B cell (primary cell): ENCODE results near the gene ADGRV1. TPM values are rescaled to one million over a fixed set of nuclear protein-coding genes. Genes with fewer than 3 reads are reported as not detected.
A peak's percentile ranks its signal among the peaks of the same experiment; 100 is the strongest.

Experiments
- ATAC-seq: fragments of 200-7000 bp; cut with Tn5 transposase; one replicate; pipeline ENCODE4 v1.10.0; 2021; ENCODE audit warnings: low read depth, mild to moderate bottlenecking, moderate number of reproducible peaks, moderate library complexity
- CTCF ChIA-PET: fragments of 350-600 bp; sonication (Branson Sonifier 250); formaldehyde crosslinking; loops from one replicate; lab custom pipeline; 2021; ENCODE audit warnings: antibody characterized with exemption, inconsistent platforms; lab: Charles Lee
- POLR2A ChIA-PET: fragments of 350-600 bp; sonication (Branson Sonifier 250); formaldehyde crosslinking; loops from one replicate; lab custom pipeline; 2021; ENCODE audit warnings: antibody characterized with exemption; lab: Charles Lee
- DNase-seq: peaks from one replicate; pipeline ENCODE4 v3.0.0; 2013
- H2AFZ ChIP-seq: 2 replicates; pipeline ENCODE4 v1.6.1; 2012; ENCODE audit warnings: mild to moderate bottlenecking, low read depth, low read length; ENCODE audit not compliant: insufficient read depth, poor library complexity, severe bottlenecking
- H3K27ac ChIP-seq, 2 donors: 1 replicate in 1 of 2; 2 replicates in 1 of 2; pipeline ENCODE4 v1.5.1; 2012 to 2013; ENCODE audit warnings: low read length in 2 of 2, mild to moderate bottlenecking in 2 of 2, moderate library complexity in 1 of 2
- H3K27me3 ChIP-seq, 4 experiments: fragments of 200-600 bp in 1 of 4; sonication (generic) in 1 of 4; replicated peaks in 1 of 4; 1 replicate in 2 of 4; 2 replicates in 2 of 4; pipeline versions ENCODE4 v1.6.1 to v1.7.0; 2013 to 2016; ENCODE audit warnings: low read length in 3 of 4, mild to moderate bottlenecking in 2 of 4, mixed read lengths in 1 of 4, moderate library complexity in 1 of 4; ENCODE audit not compliant: insufficient read depth in 4 of 4, control insufficient read depth in 3 of 4; ENCODE audit errors: control extremely low read depth in 1 of 4
- H3K36me3 ChIP-seq, 2 experiments: replicated peaks in 1 of 2; 1 replicate in 1 of 2; 2 replicates in 1 of 2; pipeline versions ENCODE4 v1.6.1 to v1.7.1; 2013; ENCODE audit warnings: low read length in 1 of 2; ENCODE audit not compliant: insufficient read depth in 2 of 2, control insufficient read depth in 1 of 2; ENCODE audit errors: control extremely low read depth in 1 of 2, extremely low read depth in 1 of 2
- H3K4me1 ChIP-seq, 2 donors: fragments of 200-600 bp in 1 of 2; sonication (generic) in 1 of 2; 1 replicate in 1 of 2; 2 replicates in 1 of 2; pipeline versions ENCODE4 v1.5.1 to v1.6.1; 2013 to 2017; ENCODE audit warnings: low read length in 2 of 2; ENCODE audit not compliant: control insufficient read depth in 2 of 2, insufficient read depth in 2 of 2
- H3K4me2 ChIP-seq: replicated peaks from 2 replicates; pipeline ENCODE3; 2012; ENCODE audit warnings: mild to moderate bottlenecking, low read depth, low read length; ENCODE audit not compliant: poor library complexity, severe bottlenecking
- H3K4me3 ChIP-seq, 5 experiments: fragments of 200-600 bp in 1 of 5; sonication (generic) in 1 of 5; 1 replicate in 3 of 5; 2 replicates in 2 of 5; pipeline versions ENCODE4 v1.5.1 to v1.7.0; 2011 to 2016; ENCODE audit warnings: low read length in 4 of 5, mild to moderate bottlenecking in 4 of 5, low read depth in 2 of 5, control low read depth in 1 of 5, moderate library complexity in 1 of 5; ENCODE audit not compliant: insufficient read depth in 1 of 5; ENCODE audit errors: control extremely low read depth in 1 of 5, extremely low read depth in 1 of 5
- H3K79me2 ChIP-seq: fragments of 200-600 bp; sonication (generic); one replicate; pipeline ENCODE4 v1.6.0; 2016; ENCODE audit warnings: low read length; ENCODE audit not compliant: control insufficient read depth, insufficient read depth
- H3K9ac ChIP-seq: fragments of 200-600 bp; sonication (generic); 2 replicates; pipeline ENCODE4 v1.6.1; 2017; ENCODE audit warnings: mild to moderate bottlenecking, low read length, moderate library complexity
- H3K9me3 ChIP-seq, 3 donors: one replicate each; pipeline versions ENCODE4 v1.6.1 to v1.7.1; 2013; ENCODE audit warnings: low read length in 2 of 3; ENCODE audit not compliant: control insufficient read depth in 2 of 3, insufficient read depth in 1 of 3; ENCODE audit errors: control extremely low read depth in 1 of 3
- H4K20me1 ChIP-seq: 2 replicates; pipeline ENCODE4 v1.6.0; 2012; ENCODE audit warnings: mild to moderate bottlenecking, low read length; ENCODE audit not compliant: insufficient read depth, control insufficient read depth, poor library complexity, severe bottlenecking
- H3K27ac Mint-ChIP-seq: one replicate; pipeline ENCODE4 v1.8.0; 2021; ENCODE audit warnings: mixed read lengths
- H3K27me3 Mint-ChIP-seq: one replicate; pipeline ENCODE4 v1.8.0; 2021; ENCODE audit warnings: mixed read lengths
- H3K4me1 Mint-ChIP-seq: one replicate; pipeline ENCODE4 v1.8.0; 2021; ENCODE audit warnings: mixed read lengths
- H3K4me3 Mint-ChIP-seq: one replicate; pipeline ENCODE4 v1.8.0; 2021; ENCODE audit warnings: mixed read lengths
- H3K9me3 Mint-ChIP-seq: one replicate; pipeline ENCODE4 v1.8.0; 2022; ENCODE audit warnings: mixed read lengths; ENCODE audit not compliant: insufficient read depth
- CTCF ChIP-seq: fragments of 200-600 bp; IDR thresholded peaks from one replicate; pipeline ENCODE4 v1.8.0; 2022; ENCODE audit warnings: antibody characterized with exemption, mild to moderate bottlenecking
- EZH2 ChIP-seq: IDR thresholded peaks from 2 replicates; pipeline ENCODE4 v1.6.1; 2012; ENCODE audit warnings: borderline replicate concordance, low read depth, mild to moderate bottlenecking, moderate library complexity, low read length; ENCODE audit not compliant: insufficient read depth, poor library complexity, severe bottlenecking
- WGBS: methylation state at CpG from one replicate; pipeline ENCODE4 v1.1.5; 2013; ENCODE audit warnings: missing lambda C conversion rate; ENCODE audit not compliant: insufficient coverage; 5-methylcytosine and 5-hydroxymethylcytosine counted together
- intact Hi-C: fragments of 100-400 bp; cut with micrococcal nuclease; formaldehyde crosslinking; loops from one replicate; pipeline ENCODE4 v1.10.0; 2022
- polyA plus RNA-seq: library from polyadenylated mRNA; depleted of rRNA; stranded (reverse); fragments of >200 nt; gene quantifications from 2 replicates; pipeline ENCODE4 v1.2.3, GENCODE V29; 2012
- total RNA-seq, 2 donors: library from RNA; stranded (reverse); fragments of 120-200 nt in 1 of 2; gene quantifications; 1 replicate in 1 of 2; 2 replicates in 1 of 2; pipeline versions ENCODE4 v1.2.3 to v1.2.4, GENCODE V29; 2013 to 2022

ADGRV1 gene
- total and polyA plus RNA-seq, 2 donors (not counting 1 experiment from before 2014, with no cell fraction given): 0.07 TPM; not detected in 1

GRCh38 chr5:90777959-90778358, 219.4 kb downstream of the ADGRV1 start:
- TF ChIP-seq CTCF: no peak
- no peak for TF ChIP-seq EZH2
- no peak overlapping the region for H3K4me2 ChIP-seq
- ChIA-PET CTCF (no interaction called here), POLR2A (no interaction called here)
- no peaks in the 10 kb centered on the region for H3K27me3 ChIP-seq
- DNase-seq: no peak
- intact Hi-C loops: no loop called here
- no peaks in the 10 kb centered on the region for H3K4me1 ChIP-seq
- Mint-ChIP-seq H3K9me3 (no peaks in the 10 kb centered on the region), H3K27me3 (peaks cover 2% of the 10 kb centered on the region), H3K4me3 (no peak overlapping the region), H3K27ac (no peak overlapping the region), H3K4me1 (no peaks in the 10 kb centered on the region)
- no peak overlapping the region for H2AFZ ChIP-seq
- 89% methylated on average over 5 of the region's 6 CpGs for WGBS
- H3K79me2 ChIP-seq: no peaks in the 10 kb centered on the region
- no peak for ATAC-seq
- no peak overlapping the region for H3K9ac ChIP-seq
- H3K4me3 ChIP-seq: no peak overlapping the region
- no peaks in the 10 kb centered on the region for H3K36me3 ChIP-seq
- H4K20me1 ChIP-seq: no peaks in the 10 kb centered on the region
- H3K9me3 ChIP-seq: no peaks in the 10 kb centered on the region
- no peak overlapping the region for H3K27ac ChIP-seq

GRCh38 chr5:90783460-90784333, 225.1 kb downstream of the ADGRV1 start:
- Histone ChIP-seq H3K27me3 (no peaks in the 10 kb centered on the region), H4K20me1 (no peaks in the 10 kb centered on the region), H3K36me3 (no peaks in the 10 kb centered on the region), H3K4me1 (no peaks in the 10 kb centered on the region), H3K4me2 (no peak overlapping the region), H3K4me3 (no peak overlapping the region), H3K79me2 (no peaks in the 10 kb centered on the region), H3K9ac (no peak overlapping the region), H3K9me3 (no peaks in the 10 kb centered on the region), H2AFZ (no peak overlapping the region), H3K27ac (no peak overlapping the region)
- no peaks in the 10 kb centered on the region for H3K9me3 Mint-ChIP-seq
- DNase-seq (peak; percentile 61), ATAC-seq (peak; percentile 66)
- ChIA-PET CTCF (interaction anchor here (0.5 to 4.8 kb wide), 21 partner anchors 8 to 634 kb away, joined by 3 to 77 read pairs (median 3); no protein-coding TSS in a partner anchor), POLR2A (no interaction called here)
- peaks cover 4% of the 10 kb centered on the region for H3K27me3 Mint-ChIP-seq
- no peak for TF ChIP-seq EZH2
- TF ChIP-seq CTCF: peak; percentile 98
- intact Hi-C loops: loop anchor here (2.0 kb wide), 1 partner anchor 517 kb away; no protein-coding TSS in a partner anchor
- 0% methylated on average over 2 of the region's 4 CpGs for WGBS
- H3K4me1 Mint-ChIP-seq: no peaks in the 10 kb centered on the region
- no peak overlapping the region for H3K27ac Mint-ChIP-seq
- no peak overlapping the region for H3K4me3 Mint-ChIP-seq
